Epidermal melanocyte (primary cell): ENCODE measurements around the gene EPB41L1.

ENCODE experiments used
- DNase-seq: peaks from one replicate; pipeline ENCODE4 v3.0.0; 2011; ENCODE audit warnings: low spot score; ENCODE audit not compliant: insufficient read length

EPB41L1 gene

DNA sequence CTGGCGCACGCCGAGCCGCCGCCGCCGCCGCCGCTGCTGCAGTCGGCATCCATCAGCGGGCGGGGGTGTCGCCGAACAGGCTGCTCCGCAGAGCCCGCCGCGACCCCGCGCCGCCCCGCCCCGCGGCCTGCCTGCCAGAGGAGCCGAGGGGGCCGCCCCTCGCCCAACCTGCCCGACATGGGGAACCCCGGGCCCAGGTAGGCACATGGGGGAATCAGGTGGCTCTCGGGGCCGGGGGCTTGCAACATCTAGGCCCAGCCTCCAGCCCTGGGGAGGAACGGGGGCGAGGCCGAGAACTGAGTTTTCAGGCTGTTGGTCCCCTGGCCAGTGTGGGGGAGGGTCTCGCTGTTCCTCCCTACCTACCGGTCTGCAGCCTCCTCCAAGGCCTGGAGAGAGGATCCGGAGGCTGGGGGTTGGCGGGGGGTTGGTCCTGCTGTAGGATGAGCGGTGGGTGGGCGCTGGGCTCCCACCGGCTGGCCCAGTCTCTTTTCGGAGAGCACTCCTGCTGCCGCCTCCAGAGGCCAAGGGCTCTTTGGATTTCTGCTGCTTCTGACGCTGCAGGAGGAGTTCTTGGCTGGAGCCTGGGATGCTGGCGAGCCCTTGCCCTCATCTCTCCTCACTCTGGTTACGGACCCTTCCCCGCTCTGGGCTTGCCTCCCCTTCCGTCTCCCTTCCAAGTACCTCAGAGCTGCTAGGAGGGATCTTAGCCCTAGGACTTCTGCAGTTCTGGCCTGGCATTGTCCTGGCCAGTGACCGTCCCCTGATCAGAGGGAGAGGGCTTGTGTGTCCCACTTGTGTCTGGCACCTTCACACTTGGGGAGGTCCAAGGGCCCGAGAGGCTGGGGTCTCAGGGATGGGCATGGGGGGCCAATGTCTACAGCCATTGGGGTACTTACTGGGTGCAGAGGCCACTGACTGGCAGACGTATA, at the start of gene EPB41L1:
Gene EPB41L1 (plus strand): TSS at position 41 of the 929 bp plus-strand sequence. CDS start 19,038 bp downstream, outside the sequence.
- DNase-seq, result no peak

DNA sequence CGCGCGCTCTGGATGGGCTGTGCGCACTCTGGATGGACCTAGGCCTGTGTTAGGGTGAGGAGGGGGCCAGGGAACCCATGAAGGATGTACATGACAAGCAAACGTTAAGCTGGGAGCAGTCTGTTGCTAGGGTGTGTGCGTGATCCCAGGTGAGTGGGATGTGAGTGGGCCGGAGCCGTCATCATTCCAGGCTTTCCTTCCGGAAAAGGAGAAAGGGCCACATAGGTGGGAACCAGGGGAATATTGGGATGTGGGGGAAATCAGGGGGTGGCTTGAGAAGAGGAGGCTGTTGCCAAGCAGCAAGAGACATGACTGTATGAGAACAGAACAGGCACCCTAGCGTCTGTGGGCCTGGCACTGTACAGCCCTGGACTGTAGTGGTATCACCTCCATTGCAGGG, 49.7 kb upstream of the EPB41L1 start:
- DNase-seq, result no peak

DNA sequence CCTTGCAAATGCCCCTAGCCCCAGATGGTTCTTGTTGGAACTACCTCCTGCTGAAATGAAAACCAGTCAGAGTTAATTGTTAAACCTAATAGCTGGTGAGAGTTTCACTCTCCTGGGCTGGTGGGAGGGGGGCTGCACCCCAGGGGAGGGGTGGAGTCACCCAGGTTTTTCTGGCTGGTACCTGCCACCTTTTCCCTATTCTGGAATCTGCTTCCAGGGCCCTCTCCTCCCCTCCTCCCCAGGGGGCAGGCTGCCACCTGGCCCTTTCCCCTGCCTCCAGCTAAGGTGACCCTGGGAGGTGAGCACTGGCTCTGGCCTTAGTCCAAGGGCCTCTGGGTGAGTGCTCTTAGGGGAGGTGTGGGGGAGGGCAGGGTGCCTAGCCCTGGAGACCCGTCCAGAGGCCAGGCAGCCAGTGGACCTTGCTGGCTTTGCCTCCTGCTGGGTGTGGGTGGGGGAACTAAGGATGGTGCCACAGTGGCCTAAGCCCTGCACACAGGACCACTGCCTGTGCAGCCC, 48.8 kb upstream of the EPB41L1 start:
- DNase-seq, result no peak

DNA sequence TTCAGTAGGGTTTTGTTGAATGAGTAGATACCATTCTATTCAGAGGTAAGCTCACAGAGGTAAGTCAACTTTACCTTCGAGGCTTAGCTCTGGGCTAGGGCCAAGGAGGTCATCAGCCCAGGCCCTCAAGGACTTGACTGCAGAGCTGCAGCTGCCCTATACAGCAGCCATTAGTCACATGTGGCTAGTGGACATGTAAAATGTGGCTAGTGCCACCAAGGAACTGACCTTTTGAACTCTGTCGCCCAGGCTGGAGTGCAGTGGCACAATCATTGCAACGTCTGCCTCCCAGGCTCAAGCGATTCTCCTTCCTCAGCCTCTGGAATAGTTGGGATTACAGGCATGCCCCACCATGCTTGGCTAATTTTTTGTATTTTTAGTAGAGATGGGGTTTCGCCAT, 47.9 kb upstream of the EPB41L1 start:
- DNase-seq, result no peak

DNA sequence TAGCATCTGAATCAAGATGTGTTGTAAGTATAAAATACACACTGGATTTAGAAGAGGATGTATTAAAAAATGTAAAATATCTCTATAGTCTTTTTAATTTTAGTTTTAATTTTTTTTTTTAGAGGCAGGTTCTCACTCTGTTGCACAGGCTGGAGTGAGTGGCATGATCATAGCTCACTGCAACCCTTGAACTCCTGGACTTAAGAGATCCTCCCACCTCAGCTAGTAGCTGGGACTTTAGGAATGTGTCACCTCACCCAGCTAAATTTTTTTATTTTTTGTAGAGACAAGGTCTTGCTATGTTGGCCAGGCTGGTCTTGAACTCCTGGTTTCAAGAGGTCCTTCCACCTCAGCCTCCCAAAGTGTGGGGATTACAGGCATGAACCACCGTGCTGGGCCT, 46.7 kb upstream of the EPB41L1 start:
- no peak for DNase-seq

DNA sequence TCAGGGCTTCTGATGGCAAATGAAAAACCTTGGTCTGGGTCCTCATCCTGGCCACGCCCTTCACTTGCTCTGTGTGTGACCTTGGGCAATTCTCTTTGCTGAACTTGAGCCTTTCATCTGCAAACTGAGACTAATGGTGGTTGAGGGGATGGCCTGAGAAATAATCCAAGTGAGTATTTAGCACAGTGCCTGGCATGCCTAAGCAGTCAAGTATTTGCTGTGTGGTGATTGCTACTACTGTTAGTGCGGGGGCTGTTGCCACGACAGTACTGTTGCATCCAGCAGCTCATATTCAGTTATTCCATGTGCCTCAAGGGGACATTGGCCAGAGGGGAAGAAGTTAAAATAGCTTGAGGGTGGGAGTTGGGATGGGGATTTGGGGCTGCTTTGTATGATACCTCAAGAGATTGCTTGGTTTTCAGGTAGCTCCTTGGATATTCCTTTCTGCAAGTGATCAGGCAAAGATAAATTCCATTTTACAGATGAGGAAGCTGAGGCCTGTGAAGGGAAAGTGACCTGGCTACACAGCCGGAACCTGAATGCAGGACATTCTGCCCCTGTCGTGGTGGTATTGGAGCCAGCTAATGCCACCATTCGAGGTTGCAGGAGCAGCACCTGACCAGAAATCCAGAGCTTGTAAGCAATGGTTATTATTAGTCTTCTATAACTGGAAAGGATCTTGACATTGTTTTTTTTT, 45.1 kb upstream of the EPB41L1 start:
- no peak for DNase-seq

DNA sequence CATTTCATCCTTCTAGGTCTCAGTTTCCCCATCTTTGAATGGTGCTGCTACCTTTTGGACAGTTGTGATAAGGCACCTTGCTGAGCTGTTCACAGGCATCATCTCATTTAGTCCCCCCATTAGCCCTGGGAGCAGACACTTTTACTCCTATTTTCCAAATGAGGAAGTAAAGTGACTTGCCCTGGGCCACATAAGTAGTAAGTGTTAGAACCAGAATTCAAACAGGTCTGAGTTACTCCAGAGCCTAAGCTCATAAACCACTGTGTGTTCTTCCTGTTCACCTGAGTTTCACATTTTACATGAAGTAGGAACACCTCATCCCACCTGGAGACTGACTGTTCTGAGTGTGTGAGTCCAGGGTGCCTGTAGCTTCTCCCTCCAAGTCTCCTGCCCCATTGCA, 43.5 kb upstream of the EPB41L1 start:
- no peak for DNase-seq

DNA sequence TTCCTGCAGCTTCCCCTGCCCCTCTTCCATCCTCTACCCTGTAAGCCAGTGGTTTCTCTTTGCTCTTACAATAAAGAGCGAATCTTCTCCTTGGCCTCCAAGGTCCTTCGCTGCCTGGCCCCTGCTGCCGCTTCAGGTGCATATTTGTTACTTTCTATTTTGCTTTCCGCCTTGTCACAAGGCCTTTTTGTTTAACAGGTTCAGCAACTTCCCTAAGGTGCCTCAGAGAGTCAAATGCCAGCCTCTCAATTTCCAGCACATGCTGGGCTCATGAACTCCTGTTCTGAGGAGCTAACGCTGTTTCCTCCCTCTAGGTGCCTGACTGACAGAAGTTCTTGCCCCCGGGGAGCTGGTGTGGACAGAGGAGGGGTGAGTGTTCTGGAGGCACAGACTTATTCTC, 42.4 kb upstream of the EPB41L1 start:
- DNase-seq, result no peak

DNA sequence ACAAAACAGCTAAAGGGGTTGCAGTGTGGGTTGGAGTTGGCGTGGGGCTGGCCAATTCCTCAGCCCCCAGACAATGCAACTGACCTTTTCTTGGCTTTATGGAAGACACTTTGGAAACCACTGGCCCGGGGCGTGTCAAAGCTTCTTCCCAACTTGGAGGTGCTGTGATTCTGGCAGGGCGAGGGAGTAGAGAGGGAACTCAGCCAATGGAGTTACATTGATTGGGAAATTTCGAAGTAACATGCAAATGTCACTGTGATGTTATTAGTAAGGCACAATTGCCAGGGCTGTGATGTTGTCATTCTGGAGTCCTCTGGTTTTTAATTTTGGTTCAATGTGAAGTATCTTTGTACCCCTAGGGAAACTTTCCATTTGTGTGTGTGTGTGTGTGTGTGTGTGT, 41.5 kb upstream of the EPB41L1 start:
- no peak for DNase-seq

DNA sequence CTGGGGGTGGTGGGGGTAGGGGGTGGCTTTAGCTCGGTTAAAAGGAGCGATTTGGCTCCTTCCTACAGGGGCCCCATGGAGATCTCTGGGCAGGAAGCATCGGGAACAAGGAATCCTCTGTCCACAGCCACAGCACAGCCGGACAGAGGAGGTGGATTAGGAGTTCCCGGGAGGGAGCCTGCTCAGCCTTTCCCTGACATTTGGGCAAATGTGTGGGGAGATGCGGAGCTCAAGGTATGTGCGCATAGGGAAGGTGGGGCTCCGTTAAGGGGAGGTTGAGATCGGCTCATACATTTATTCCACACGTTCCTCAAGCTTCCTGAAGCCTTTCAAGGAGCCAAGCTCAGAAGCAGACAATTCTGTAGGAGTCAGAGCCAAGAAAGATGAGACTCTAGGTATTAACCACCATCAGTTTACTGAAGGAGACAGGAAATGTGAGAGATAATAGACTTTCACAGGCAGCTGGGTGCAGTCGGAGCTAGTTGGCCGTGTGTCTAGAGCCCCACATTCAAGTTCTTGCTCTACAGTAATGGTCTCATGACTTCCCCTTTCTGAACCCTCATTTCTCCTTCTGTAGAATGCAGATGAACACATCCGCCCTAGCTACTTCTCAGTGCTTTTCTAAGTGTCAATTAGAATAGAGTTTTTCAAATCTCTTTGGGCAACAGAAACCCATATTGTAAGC, 40.8 kb upstream of the EPB41L1 start:
- peak; percentile 58 for DNase-seq

DNA sequence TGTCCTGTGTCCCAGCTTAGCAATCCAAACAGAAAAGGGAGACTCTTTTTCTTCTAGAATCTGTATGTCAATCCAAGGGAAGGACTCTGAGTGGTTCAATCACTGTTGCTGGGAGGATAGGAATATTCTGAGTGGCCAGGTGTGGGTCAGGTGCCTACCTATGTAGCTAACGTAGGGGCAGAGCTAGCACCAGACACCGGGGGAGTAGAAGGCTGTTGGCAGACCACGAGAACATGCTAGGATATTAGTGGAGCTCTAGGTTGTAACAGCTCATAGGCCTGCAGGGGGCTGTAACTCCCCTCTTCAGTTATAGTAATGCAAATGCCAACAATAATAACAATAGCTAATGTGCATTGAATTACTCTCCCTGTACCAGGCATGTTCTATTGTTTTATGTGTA, 39.8 kb upstream of the EPB41L1 start:
- no peak for DNase-seq

DNA sequence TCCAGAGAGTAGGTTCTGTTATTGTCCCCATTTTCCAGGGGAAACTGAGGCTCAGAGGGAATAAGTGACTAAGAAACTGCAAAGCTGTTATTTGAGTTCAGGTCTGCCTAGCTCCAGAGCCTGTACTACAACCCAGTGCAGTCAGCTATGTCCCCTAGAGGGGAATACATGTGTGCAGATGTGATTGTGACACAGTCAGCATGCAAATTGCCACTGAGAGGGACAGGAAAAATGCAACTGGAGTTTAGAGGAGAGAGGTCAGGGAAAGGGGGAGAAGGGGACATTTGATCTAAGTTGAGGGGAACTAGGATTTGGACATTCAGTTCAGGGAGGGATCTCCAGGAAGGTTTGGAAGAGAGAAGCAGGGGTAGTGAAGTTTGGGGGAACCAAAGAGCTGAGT, 38.6 kb upstream of the EPB41L1 start:
- no peak for DNase-seq

DNA sequence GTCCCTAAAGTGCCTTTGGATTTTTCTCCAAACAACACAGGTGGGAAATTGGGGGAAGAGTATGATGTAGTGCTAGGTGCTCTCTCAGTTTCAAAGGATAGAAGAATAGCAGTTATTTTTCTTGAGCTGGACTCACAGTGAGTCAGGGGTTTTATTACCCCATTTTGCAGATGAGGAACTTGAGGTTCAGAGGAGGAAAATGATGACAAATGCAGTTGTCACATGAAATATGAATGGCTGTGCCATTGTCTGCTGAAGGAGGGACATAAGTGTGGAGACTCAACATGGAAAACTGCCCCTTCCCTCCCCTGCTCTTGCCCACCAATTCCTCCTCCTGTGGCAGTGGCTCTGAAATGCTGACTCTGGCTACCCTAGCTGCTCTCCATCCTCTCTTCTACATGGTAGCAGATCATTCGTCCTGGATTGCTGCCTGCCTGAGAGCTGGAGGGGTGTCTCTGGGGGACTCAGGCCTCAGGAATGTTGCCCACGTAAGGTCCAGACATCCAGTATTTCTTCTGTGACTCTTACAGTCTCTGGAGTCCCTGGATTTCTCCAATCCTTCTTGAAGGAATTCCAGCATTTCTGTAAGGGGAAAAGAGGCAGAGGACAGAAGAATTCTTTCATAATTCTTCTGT, 37.6 kb upstream of the EPB41L1 start:
- no peak for DNase-seq

DNA sequence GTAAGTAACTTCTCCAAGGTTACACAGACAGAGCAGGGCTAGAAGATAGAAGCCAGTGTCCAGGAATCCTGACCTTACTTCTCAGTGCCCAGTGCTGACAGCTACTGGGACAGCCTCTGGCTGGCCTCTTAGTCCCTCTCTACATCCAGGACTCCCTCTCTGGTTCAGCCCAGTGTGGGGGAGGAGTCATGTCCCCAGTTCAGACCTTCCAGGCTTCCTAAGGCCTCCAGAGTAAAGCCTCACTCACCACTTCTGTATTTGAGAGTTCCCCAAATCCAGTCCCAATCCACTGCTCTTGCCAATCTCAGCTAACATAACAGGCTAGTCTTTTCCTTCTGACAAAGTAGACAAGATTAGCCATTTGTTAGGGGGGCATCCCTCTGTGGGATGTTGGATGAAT, 36.9 kb upstream of the EPB41L1 start:
- no peak for DNase-seq

DNA sequence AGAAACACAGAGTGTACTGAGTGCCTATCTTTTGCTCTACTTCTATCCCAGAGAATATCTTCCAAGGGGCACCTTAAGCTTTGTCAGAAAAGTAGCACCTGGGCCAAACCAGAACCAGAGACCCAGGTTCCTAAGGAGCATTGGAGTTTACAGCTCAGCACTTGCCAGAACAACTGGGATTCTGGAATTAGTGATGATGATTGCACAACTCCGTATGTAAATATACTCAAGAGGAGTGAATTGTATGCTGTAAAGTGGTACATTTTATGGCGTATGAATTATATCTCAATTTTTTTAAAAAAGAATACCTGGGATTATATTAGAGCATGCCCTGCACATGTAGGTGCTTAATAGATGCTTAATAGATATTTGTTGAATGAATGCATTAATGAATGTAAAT, 36.2 kb upstream of the EPB41L1 start:
- DNase-seq, result no peak

DNA sequence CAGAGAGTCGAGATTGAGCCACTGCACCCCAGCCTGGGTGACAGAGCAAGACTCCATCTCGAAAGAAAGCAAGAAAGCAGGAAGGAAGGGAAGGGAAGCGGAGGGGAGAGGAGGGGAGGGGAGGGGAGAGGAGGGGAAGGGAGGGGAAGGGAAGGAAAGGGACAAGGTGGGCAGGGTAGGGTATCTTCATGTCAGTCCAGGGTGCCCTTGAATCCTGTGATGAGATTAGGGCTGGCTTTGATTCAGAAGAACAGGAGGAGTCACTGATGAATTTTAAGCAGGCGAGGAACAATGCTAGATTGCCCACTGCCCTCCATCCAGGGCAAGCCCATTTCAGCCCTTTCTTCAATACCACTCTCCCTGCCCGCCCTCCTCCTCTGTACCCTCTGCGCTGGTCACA, 35.0 kb upstream of the EPB41L1 start:
- DNase-seq, result no peak

DNA sequence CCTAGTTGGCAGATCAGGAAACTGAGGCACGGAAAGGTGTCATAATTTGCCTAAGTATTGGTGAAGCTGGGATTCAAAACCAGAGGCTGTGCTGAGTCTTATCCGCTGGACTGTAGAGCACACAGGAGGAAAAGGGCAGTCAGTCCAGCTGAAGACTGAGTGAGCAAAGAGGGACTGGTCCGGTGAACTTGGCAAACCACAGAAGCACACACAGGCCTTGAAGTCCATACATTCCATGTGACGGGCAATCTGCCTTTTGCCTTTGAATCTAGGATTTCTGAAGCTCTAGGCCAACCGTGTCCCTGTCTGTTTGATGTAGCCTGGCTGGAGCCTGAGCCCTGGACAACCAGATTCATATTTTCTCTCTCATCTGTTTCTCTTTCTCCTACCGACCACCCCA, 34.3 kb upstream of the EPB41L1 start:
- no peak for DNase-seq

DNA sequence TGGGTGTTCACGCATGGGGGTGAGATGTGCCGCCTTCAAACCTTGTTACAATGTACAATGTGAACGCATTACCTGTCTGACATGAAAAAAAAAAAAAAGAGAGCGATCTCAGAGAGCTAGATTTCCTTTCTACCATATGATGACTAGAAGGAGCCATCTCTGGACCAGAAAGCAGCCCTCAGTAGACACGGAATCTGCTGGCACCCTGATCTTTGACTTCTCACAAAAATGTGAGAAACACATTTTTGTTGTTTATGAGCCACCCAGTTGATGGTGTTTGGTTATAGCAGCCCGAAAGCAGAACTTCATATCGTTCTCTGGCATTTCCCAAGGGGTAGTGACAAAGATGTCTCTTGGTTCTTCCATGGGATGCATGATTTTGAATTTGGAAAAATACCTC, 33.5 kb upstream of the EPB41L1 start:
- no peak for DNase-seq

DNA sequence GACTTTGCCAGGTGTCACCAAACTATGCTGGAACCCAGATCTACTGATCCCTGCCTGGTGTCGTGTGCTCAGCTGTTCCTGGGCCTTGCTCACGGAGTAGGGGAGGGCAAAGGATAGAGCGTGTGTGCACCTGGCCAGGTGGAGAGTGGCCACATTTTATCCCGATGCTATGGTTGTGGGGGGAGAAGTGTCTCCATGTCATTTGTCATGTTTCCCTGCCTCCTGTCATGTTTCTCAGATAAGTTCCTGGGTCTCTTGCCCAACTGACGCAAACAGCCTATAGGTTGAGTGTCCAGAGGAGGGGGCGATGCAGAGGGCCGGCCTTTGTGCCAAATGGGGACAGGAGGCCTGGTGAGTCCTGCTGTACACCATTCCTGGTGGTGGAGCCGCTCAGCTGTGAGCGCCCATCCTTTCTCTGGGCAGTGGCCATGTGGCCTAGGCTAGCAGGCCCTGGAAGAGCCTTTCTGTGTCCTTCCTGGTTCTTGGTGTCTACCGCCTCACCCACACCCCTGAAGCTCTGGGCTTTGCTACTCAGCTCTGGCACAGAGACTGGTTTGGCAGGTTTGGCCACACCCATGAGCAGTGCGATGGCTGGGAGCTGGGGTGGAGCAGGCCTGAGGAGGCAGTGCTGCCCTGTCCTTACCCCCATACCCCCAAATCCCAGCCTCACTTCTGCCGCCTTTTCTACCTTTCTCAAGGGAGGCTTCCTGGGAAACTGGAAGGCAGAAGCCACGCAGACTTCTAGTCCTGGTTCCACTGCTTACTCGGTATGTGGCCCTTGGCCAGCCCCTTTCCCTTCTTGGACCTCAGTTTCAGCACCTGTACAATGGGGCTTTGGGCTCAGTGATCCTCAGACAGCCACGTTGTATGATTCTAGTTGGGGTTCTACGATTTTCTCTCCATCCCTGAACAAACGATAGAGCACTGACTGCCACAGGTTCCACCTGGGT, 32.3 kb upstream of the EPB41L1 start:
- no peak for DNase-seq

DNA sequence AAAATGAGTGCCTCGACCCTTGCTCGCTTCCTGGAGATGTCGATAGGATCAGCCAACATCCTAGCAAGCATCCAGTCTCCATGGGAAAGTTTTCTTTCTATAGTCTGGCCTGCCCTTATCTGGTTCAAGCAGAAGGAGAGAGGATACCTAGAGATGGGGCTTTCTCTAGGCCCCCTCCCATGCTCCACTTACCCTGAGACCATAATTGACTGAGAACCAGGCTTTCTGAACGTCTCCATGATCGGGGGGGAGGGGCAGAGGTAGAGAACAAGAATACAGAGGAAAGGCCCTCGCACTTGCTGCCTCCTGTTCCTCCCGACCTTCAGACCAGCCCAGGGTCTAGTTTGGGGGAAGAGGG, 31.6 kb upstream of the EPB41L1 start:
- DNase-seq, result no peak
